ENCODE measurements around the gene RBMS3. TPM values are rescaled to one million over a fixed set of nuclear protein-coding genes. Genes with fewer than 3 reads are reported as not detected.

The RBMS3 gene
- polyA plus RNA-seq, 1 experiment = 33.4 TPM

- POLR2A ChIA-PET = no interaction called here
- no peak for DNase-seq (ENCODE audit: low read depth, low spot score)
- Histone ChIP-seq H3K27ac (ENCODE audit: low read depth, low read length) (no peak overlapping the region), H3K4me3 (ENCODE audit: low read depth, low read length) (no peak overlapping the region), H3K9me3 (ENCODE audit: control insufficient read depth, insufficient read depth, low read length) (no peaks in the 10 kb centered on the region), H3K27me3 (ENCODE audit: control insufficient read depth, insufficient read depth, low read length) (no peaks in the 10 kb centered on the region)
- CTCF ChIA-PET = no interaction called here
- no peak for TF ChIP-seq CTCF (IDR thresholded peaks at IDR 0.05; ENCODE audit: low read depth, low read length)
These were observed 329.9 kb downstream of the RBMS3 start for GRCh38 chr3:29610781-29611180.

GRCh38 chr3:29611252-29611651 is 330.4 kb downstream of the RBMS3 start:
- Histone ChIP-seq H3K4me3 (ENCODE audit: low read depth, low read length) (no peak overlapping the region), H3K9me3 (ENCODE audit: control insufficient read depth, insufficient read depth, low read length) (no peaks in the 10 kb centered on the region), H3K27ac (ENCODE audit: low read depth, low read length) (no peak overlapping the region), H3K27me3 (ENCODE audit: control insufficient read depth, insufficient read depth, low read length) (no peaks in the 10 kb centered on the region)
- POLR2A ChIA-PET = no interaction called here
- no peak for DNase-seq (ENCODE audit: low read depth, low spot score)
- no peak for TF ChIP-seq CTCF (IDR thresholded peaks at IDR 0.05; ENCODE audit: low read depth, low read length)
- CTCF ChIA-PET = no interaction called here

DNA sequence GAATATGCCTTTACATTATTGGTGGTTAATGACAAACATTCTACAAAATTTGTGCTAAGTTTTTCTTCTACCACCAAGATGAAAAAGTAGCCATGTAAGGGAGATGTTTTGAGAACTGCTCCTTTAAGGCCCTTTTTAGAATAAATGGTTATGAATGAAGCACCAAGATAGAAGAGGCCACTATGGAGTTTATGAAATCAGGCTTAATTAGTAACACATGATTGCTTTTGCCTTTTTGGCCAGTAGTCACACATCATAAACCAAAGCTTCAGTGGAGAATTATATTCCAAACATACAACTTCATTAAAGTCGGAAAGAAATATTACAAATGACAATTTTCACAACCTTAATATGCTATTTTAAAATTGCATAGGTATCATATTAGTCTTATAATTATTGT is 331.7 kb downstream of the RBMS3 start:
- no peaks in the 10 kb centered on the region for H3K27me3 ChIP-seq (ENCODE audit: control insufficient read depth, insufficient read depth, low read length)
- ChIA-PET POLR2A (no interaction called here), CTCF (no interaction called here)
- no peak for DNase-seq (ENCODE audit: low read depth, low spot score)
- H3K27ac ChIP-seq (ENCODE audit: low read depth, low read length) = no peak overlapping the region
- no peak overlapping the region for H3K4me3 ChIP-seq (ENCODE audit: low read depth, low read length)
- H3K9me3 ChIP-seq (ENCODE audit: control insufficient read depth, insufficient read depth, low read length) = no peaks in the 10 kb centered on the region
- TF ChIP-seq CTCF (IDR thresholded peaks at IDR 0.05; ENCODE audit: low read depth, low read length) = no peak

GRCh38 chr3:29614954-29615353 is 334.1 kb downstream of the RBMS3 start:
- POLR2A ChIA-PET = no interaction called here
- CTCF ChIA-PET = no interaction called here
- no peak for TF ChIP-seq CTCF (IDR thresholded peaks at IDR 0.05; ENCODE audit: low read depth, low read length)
- Histone ChIP-seq H3K9me3 (ENCODE audit: control insufficient read depth, insufficient read depth, low read length) (no peaks in the 10 kb centered on the region), H3K27me3 (ENCODE audit: control insufficient read depth, insufficient read depth, low read length) (no peaks in the 10 kb centered on the region), H3K27ac (ENCODE audit: low read depth, low read length) (no peak overlapping the region), H3K4me3 (ENCODE audit: low read depth, low read length) (no peak overlapping the region)
- DNase-seq (ENCODE audit: low read depth, low spot score) = no peak

DNA sequence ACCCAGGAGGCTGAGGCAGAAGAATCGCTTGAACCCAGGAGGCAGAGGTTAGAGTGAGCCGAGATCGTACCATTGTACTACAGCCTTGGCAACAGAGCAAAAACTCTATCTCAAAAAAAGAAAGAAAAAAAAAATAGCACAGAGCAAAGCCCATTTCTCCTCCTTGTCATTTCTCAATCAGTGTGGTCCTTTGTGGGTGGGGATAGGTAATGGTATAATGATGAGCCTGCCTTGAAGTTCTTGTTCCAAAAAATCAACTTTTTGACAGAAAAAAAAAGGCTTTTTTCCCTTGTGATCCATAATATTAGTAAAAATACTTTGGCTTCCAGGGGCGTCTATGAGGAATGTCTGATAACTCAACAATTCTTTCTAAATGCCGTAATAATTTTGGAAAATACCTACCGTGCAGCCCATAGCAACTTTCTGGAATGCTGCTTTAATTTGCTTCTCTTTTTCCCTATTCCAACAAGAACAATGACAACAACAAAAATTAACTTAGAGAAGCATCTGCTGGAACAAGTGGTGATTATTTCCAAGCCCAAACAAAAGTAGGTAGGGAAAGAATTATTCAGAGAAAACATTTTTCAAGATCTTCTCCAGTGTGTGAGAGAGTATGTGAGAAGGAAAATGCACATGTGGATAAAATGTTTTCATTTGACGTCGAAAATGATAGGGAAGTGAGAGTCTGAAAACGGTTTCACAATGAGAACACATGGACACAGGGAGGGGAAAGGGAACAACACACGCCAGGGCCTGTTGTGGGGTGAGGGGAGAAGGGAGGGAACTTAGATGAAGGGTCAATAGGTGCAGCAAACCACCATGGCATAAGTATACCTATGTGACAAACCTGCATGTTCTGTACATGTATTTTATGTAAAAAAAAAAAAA is 337.8 kb downstream of the RBMS3 start:
- no peak for TF ChIP-seq CTCF (IDR thresholded peaks at IDR 0.05; ENCODE audit: low read depth, low read length)
- CTCF ChIA-PET = interaction anchor here (1.2 kb wide), 1 partner anchor 12 kb away, joined by 3 read pairs; no protein-coding TSS in a partner anchor
- no peak for DNase-seq (ENCODE audit: low read depth, low spot score)
- H3K27ac ChIP-seq (ENCODE audit: low read depth, low read length) = no peak overlapping the region
- POLR2A ChIA-PET = no interaction called here
- no peaks in the 10 kb centered on the region for H3K9me3 ChIP-seq (ENCODE audit: control insufficient read depth, insufficient read depth, low read length)
- H3K4me3 ChIP-seq (ENCODE audit: low read depth, low read length) = no peak overlapping the region
- H3K27me3 ChIP-seq (ENCODE audit: control insufficient read depth, insufficient read depth, low read length) = no peaks in the 10 kb centered on the region

Data from AG04450 (cell line).